ENCODE data around the gene DBI.
"Not testable (repeated sequence)": the region's sequence is repeated elsewhere in the genome, so short reads cannot be mapped to it uniquely, and the experiment has no call there.

DBI gene

DNA sequence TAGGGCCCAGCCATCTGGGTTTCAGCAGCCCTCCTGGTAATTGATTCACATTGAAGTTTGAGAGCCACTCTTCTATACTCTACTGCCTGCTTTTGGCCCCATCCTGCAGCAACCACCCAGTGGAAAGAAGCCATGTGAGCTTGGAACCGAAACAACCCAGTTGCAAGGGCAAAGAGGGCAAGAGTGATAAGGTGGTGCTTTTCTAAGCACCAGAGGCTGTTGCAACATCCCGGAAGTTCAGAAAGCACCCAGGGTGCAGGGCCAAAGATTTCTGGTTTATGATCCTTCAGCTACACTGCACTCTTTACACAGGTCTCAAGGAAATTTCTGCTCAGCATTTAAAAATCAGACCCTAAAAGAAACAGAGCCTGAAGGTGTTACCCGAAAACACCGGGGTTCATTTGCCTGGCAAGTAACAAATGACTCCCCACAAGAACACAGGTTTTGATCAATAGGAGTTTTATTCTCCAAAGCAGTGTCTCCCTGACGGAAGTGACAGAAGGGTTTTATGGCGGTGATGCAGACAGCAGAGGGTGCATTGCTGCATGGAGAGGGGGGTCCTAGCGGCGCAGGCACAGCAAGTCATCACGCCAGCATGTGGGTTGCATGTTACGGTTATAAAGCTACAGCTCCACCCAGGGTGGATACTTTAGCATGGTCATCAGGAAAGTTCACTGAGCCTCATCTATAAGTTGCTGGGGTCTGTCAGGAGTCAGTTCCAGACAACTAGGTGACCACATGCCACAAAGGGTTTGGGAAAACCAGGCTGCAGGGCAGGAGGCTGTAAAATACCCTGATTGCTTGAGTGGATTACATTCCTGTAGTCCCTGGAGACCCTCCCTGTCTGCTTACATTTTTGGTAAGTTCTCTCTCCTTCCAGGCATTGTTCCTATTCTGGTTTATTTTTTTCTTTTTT is 36.1 kb downstream of the DBI start:
- DNase-seq: no peak

DNA sequence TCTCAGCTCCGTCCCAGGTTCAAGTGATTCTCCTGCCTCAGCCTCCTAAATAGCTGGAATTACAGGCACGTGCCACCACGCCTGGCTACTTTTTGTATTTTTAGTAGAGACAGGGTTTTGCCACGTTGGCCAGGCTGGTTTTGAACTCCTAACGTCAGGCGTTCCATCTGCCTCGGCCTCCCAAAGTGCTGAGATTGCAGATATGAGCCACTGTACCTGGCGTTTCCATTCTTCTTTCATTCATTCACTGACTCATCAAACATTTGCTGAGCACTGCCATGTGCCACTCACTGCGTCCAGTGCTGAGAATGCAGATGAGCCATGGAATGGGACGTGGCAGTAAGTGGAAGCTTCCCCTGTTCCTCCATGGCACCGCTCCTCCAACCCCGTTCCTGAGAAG is 36.8 kb downstream of the DBI start:
- DNase-seq: not testable (repeated sequence)

GRCh38 chr2:119405151-119405550 is 38.4 kb downstream of the DBI start:
- no peak for DNase-seq

DNA sequence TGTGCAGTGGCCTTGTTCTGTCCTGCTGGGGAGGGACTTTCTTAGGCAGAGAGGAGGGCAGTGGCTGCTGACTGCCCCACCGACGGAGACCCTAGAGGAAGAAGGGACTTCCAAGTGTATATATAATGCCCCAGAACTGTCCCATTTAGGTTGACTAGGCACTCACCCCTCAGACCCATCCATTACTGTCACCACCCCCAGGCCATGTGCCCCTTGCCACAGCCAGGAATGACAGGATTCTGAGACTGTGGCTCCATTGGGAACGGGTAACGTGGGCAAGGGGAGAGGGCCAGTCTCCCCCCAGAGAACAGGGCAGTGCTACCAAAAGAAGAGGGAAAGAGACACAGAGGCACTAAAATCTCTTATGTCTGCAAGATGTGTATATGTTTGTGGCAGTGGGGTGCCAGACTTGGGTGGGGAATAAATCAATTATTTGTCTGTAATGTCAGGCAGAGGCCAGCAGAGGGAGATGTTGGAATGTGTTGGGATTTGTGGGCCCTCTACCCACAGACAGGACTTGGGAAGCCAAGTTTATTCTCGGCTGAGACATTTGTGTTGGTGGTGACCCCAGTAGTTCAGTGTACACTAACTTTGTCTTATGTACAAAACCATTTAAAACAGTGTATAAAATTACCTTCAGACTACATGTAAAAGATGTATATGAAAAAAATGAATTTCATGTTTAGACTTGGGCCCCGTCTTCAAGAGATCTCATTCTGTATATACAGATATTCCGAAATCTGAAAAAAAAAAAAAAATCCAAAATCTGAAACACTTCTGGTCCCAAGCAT is 40.8 kb downstream of the DBI start:
- peak; percentile 79 for DNase-seq

- DNase-seq: no peak
Measured at GRCh38 chr2:119408221-119408619, 41.4 kb downstream of the DBI start.

- no peak for DNase-seq
Measured at GRCh38 chr2:119409506-119409905, 42.7 kb downstream of the DBI start.

- no peak for DNase-seq
Measured at GRCh38 chr2:119414894-119415293, 48.1 kb downstream of the DBI start.

DNA sequence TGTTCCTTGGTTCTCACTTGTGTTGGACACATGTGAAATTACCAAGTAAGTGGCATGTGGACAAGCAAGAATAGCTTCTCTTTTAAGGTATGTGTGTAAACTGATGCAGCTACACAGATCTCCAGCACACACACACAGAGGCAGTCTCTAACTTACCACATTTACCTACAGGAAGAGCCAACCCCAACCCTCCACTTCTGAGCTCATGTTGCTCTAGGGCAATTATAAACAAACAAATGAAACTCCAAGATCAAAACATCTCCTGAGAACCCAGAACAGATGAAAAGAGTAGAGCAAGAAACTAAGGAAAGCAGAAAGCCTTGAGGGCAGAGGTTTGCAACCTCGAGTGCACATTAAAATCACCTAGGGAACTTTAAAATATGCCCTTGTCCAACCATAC is 48.9 kb downstream of the DBI start:
- no peak for DNase-seq

- DNase-seq: no peak
Measured at GRCh38 chr2:119416299-119416923, 49.6 kb downstream of the DBI start.

- DNase-seq: no peak
Measured at GRCh38 chr2:119417908-119418307, 51.1 kb downstream of the DBI start.

DNA sequence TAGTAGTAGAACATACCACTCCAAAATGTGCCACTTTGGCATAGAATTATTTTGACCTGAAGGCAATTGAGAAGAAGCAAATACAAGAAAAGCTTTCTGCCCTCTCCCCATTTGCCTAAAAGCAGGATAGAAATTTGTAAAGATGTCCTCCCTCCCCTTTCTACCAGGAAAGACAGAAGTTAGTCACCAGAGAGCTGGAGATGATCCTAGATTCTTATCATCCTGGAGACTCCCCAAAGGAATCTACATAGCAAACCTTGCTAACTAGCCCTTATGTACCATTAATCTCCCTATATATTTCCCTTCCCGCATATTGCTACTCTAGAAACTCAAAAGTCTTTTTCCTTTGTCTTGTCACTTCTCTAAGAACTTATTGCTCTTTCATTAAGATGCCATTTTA is 52.3 kb downstream of the DBI start:
- DNase-seq: no peak

DNA sequence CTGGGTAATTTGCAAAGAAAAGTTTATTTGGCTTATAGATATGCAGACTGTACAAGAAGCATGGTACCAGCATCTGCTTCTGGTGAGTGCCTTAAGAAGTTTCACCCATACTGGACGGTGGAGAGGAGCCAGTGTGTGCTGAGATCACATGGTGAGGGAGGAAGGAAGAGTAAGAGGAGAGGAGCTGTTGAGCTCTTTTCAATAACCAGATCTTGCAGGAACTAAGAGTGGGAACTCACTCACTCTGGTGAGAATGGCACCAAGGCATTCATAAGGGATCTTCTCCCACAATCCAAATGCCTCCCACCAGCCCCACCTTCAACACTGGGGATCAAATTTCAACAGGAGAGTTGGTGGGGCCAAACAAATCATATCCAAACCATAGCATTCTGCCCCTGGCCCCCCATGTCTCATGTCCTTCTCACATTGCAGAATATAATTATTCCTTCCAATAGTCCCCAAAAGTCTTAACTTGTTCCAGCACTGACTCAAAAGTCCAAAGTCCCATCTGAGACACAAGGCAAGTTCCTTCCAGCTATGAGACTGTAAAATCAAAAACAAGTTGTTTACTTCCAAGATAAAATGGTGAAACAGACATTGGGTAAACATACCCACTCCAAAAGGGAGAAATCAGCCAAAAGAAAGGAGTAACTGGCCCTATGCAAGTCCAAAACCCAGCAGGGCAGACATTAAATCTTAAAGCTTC is 53.2 kb downstream of the DBI start:
- DNase-seq: no peak

- no peak for DNase-seq
Measured at GRCh38 chr2:119421304-119421703, 54.5 kb downstream of the DBI start.

DNA sequence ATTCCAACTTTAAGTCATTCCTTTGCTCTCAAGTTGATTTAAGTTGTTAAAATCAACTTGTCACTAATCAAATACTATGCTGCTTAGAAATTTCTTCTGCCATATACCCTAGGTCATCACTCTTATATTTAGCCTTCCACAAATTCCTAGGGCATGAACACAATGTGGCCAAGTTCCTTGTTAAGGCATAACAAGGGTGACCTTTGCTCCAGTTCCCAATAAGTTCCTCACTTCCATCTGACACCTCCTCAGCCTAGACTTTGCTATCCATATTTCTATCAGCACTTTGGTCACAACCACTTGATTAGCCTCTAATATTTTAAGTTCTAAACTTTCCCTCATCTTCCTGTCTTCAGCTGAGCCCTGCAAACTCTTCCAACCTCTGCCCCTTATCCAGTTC is 55.0 kb downstream of the DBI start:
- DNase-seq: no peak
